ENCODE measurements around the gene WBP1L.

The WBP1L gene

GRCh38 chr10:102781921-102782557 lies 38.3 kb downstream of the WBP1L start:
- no peak for DNase-seq

GRCh38 chr10:102782673-102783551 lies 39.2 kb downstream of the WBP1L start:
- DNase-seq = no peak

- DNase-seq = no peak
Measured at GRCh38 chr10:102783568-102783967, 39.8 kb downstream of the WBP1L start.

GRCh38 chr10:102785818-102786217 lies 42.1 kb downstream of the WBP1L start:
- no peak for DNase-seq

GRCh38 chr10:102791754-102792395 lies 48.1 kb downstream of the WBP1L start:
- no peak for DNase-seq

- DNase-seq = no peak
Measured at GRCh38 chr10:102795453-102796406, 52.0 kb downstream of the WBP1L start.

- peak; percentile 67 for DNase-seq
Measured at GRCh38 chr10:102796407-102797176, 52.8 kb downstream of the WBP1L start.

GRCh38 chr10:102799691-102800471 lies 56.1 kb downstream of the WBP1L start:
- no peak for DNase-seq

- no peak for DNase-seq
Measured at GRCh38 chr10:102800611-102801335, 57.0 kb downstream of the WBP1L start.

GRCh38 chr10:102801496-102801895 lies 57.7 kb downstream of the WBP1L start:
- no peak for DNase-seq

- DNase-seq = no peak
Measured at GRCh38 chr10:102801978-102802377, 58.2 kb downstream of the WBP1L start.

- peak; percentile 29 for DNase-seq
Measured at GRCh38 chr10:102802920-102803534, 59.3 kb downstream of the WBP1L start.

GRCh38 chr10:102804382-102805055 lies 60.8 kb downstream of the WBP1L start:
- DNase-seq = no peak

GRCh38 chr10:102808380-102808779 lies 64.6 kb downstream of the WBP1L start:
- DNase-seq = no peak

GRCh38 chr10:102811346-102811745 lies 67.6 kb downstream of the WBP1L start:
- DNase-seq = no peak

GRCh38 chr10:102812231-102812876 lies 68.6 kb downstream of the WBP1L start:
- no peak for DNase-seq

- no peak for DNase-seq
Measured at GRCh38 chr10:102813017-102813541, 69.3 kb downstream of the WBP1L start.

GRCh38 chr10:102813734-102814452 lies 70.1 kb downstream of the WBP1L start:
- DNase-seq = no peak

All from stimulated activated CD8-positive, alpha-beta memory T cell treated with anti-CD3 and anti-CD28 coated beads, Interleukin-4, amount 100 ng/mL, for 48 hours (primary cell).